HUDEP-2 (cell line): ENCODE measurements around the gene TRIO.

ENCODE experiments used
- DNase-seq, 76 experiments: peaks; one replicate each; lab custom pipeline; 2025; ENCODE audit not compliant: unreplicated experiment in 76 of 76; lab: John Stamatoyannopoulos, UW

The TRIO gene

GRCh38 chr5:14122089-14122488 is 21.1 kb upstream of the TRIO start:
- no peak for DNase-seq

DNA sequence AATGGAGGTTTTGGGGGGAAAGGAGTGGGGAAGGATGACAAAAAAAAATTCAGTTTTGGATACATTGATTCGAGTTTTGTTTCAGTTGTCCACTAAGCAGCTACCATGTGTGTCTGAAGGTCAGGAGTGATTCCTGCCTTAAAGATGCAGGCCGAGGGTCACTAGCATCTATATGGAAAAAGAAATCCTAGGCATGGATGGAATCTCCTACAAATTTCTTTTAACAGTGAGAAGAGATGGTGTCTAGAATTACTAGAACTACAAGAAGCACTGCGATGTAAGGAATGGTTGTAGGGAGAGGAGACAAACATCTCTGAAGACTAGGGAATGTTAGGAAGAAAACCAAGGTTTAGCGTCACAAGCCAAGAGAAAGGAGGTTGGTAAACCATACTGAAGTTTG is 19.6 kb upstream of the TRIO start:
- DNase-seq, result no peak

DNA sequence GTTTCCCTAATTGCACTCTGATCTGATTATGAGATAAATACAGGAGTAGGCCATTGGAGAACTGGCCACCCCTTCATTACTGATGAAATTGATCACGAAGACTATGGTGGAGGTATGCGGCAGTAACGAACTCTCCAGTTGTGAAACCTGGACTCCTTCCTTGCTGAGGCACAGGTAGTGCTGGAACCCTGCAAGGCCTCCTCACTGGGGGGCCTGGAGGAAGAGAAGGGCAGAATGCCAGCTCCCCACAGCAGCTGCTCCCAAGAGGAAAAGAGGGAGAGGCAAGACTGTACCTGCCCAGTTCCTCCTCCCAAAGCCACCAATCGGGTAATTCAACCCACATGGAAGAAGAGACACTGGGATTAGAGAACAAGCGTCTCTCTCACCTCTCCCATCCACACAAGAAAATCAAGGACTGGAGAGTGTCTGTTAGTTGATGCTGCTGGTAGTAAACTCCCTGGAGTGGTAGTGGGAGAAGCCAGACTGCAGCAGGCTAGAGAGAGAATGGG is 19.1 kb upstream of the TRIO start:
- no peak for DNase-seq

DNA sequence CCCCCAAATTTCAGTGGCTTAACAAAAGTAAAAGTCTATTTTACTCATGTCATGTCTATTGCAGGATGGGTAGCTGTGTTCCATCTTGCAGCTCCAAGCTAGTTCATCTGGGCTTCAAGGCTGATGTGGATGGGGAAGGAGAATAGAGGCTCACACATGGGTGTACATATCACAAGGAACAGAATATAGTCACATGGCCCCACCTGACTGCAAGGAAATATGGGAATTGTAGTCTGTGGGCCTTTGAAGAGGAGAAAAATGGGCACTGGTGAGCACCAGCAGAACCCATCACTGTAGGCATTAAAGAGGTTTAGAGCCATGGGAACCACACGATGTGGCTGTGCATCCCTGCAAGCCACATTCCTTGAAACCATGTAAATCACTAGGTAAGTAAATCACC is 17.9 kb upstream of the TRIO start:
- DNase-seq, result no peak

- no peak for DNase-seq
Observed at GRCh38 chr5:14127587-14127986, 15.6 kb upstream of the TRIO start.

DNA sequence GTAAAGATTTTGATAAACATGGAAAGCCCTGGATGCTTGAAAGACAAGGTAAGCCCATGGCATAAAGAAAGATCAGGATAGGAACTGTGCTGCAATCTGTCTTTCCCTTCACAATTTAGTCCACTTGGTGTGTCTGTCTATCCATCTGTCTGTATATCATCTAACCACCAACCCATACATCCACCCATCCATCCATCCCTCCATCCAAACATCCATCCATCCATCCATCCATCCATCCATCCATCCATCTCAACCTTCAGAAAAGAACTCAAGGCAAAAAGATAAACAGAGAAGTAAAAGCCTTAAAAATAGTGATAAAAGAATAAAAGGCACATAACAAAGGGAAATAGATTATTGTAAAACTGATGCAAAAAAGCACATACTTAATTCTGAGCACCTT is 15.1 kb upstream of the TRIO start:
- no peak for DNase-seq

GRCh38 chr5:14129123-14129522 is 14.0 kb upstream of the TRIO start:
- DNase-seq, result no peak

DNA sequence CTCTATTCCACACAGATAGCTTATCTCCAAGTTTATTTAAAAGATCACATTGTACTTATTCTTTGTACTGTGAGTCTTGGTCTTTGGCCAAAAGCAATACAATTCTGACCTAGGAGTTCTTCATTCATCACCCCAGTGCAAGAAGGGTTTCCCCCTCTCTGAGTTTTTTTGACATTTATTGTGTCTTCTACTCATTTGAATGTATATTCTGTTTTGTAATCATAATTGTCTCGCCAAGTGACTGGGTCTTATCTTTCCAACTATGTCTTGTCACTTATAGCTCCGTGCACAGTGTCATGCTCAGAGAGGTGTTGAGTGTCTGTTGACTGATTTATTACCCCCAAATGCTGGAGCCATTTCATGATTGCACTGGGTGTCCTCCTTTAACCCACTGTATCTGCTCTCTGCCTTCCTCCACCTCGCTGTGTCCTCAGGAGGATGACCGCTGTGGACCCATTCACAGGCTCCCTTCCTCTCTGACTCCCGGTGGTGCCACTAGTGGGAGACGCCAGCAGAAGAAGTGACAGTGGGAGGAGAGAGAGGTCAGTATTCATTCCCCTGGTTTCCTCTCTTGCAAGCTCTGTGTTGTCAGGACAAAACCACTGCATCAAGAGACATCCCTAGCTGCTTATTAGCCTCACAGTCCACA is 11.2 kb upstream of the TRIO start:
- DNase-seq, result no peak

DNA sequence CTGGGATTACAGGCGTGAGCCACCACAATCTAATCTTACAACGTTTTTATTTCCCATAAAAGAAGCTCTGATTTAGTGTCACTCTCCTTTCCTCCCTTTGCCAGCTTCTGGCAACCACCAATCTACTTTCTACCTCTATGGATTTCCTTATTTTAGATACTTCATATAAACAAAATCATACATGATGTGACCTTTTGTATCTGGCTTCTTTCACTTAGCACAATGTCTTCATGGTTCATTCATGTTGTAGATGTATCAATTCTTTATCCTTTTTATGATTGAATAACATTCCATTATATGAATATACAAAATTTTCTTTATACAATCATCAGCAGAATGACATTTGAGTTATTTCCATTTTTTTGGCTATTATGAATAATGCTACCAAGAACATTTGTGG is 9.7 kb upstream of the TRIO start:
- DNase-seq, result no peak

GRCh38 chr5:14134083-14134482 is 9.1 kb upstream of the TRIO start:
- DNase-seq, result no peak

DNA sequence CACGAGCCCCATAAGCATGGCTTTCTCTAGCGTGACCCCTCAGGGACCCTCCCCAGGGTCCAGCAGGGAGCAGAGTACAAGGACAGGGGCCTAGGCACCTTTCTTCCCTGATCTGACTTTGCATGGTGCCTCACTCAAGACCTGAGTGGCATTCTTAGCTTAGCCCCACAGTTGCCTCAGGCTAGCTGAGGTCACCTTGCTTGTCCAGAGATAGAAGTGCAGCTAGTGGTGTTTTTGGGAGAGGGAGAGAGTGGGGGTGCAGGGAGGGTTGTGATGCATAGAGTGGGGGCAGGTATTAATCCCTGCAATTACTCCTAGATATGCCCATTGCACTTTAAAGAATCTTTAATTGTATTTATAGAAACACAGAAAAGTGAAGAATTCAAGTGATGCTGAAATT is 8.4 kb upstream of the TRIO start:
- DNase-seq, result no peak

DNA sequence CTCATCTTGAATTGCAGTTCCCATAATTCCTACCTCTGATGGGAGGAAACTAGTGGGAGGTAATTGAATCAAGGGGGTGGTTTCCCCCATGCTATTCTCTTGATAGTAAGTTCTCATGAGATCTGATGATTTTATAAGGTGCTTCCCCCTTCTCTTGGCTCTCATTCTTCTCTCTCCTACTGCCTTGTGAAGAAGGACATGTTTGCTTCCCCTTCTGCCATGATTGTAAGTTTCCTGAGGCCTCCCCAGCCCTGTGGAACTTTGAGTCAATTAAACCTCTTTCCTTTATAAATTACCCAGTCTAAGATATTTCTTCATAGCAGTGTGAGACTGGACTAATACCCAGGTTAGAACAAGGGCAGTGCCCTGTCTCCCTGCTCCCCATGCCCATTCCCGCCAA is 7.5 kb upstream of the TRIO start:
- no peak for DNase-seq

GRCh38 chr5:14136228-14136627 is 6.9 kb upstream of the TRIO start:
- no peak for DNase-seq

DNA sequence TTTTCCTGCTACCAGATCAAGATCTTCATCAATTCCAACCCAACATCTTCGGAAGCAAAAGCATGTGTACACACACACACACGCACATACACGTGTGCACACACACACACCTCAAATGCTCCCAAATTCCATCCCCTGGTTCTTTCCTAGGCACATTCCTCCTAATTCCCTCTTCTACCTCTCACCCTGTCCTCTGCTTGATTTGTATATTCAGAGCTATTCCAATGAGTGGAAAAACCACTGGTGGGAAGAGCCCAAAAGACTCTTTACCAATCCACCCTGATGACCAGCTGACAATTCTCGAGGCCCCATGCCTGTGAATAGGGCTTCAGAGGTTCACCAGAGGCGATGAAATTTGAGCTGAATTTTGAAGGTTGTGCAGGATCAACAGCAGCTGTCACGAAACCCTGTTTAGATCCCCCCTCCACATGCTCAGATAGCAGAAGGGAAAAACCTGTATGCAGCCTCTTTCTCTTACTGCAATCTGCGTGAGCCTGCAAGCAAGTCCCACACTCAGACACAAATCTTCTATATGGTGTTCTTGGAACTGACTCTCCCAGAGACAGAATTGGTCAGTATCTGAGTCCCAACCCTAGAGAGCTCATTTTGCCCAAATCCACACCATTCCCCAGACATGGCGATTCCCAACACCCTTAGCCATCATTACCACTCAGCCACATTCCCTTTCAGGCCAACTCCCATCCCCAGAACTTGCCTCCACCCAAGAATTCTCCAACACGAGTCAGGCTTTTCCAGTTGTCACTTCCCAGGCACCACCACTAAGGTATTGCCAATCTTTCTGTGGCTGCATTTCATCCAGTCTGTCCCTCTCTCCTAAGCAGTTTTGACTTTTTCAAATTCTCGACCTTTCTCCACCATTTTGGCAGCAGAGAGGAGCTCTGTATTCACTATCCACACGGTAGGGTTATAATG is 4.3 kb upstream of the TRIO start:
- no peak for DNase-seq

- no peak for DNase-seq
Observed at GRCh38 chr5:14141764-14142163, 1.4 kb upstream of the TRIO start.

- DNase-seq, result no peak
Observed at GRCh38 chr5:14142202-14142826, 828 bp upstream of the TRIO start.

- no peak for DNase-seq
Observed at GRCh38 chr5:14143546-14143840, 351 bp downstream of the TRIO start.

- peak in 6 of 76 experiments; percentile 1 to 12 (median 4) for DNase-seq
Observed at GRCh38 chr5:14143841-14144585, 871 bp downstream of the TRIO start.

- peak in 9 of 76 experiments; percentile 1 to 13 (median 4) for DNase-seq
Observed at GRCh38 chr5:14144586-14145434, 1.7 kb downstream of the TRIO start.
